PC-3 (cell line): ENCODE measurements around the gene KLF13.

Experiments
- CTCF ChIP-seq: fragments of 300-600 bp; sonication (generic); conservative IDR thresholded peaks from 2 replicates; pipeline ENCODE4 v1.5.1; 2017; ENCODE audit warnings: antibody characterized with exemption, low read depth, mild to moderate bottlenecking, low read length
- EZH2 ChIP-seq: fragments of 300-600 bp; sonication (generic); IDR thresholded peaks from one replicate; pipeline ENCODE4 v1.6.1; 2017; ENCODE audit warnings: antibody characterized with exemption, mild to moderate bottlenecking, low read length; ENCODE audit not compliant: unreplicated experiment

DNA sequence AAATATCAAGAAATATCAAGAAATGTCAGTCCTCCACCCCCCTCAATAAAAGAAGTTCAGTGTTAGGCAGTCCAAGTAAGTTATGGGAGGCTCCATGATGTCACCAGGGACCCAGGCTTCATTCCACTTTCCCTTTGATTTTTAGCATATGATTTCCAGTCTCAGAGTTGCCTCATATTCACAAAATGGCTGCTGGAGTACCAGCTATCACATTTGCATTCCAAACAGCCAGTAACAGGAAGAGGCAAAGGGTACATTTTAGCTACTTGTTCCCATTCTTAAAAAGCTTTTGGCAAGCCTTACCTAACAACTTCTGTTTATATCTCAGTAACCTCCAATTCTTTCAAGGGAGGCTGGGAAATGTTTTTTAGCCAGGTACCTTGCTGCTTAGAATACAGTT lies 13.4 kb upstream of the KLF13 start:
- TF ChIP-seq CTCF (no peak), EZH2 (no peak)
